ENCODE results near the gene DUSP19. TPM values are rescaled to one million over a fixed set of nuclear protein-coding genes. Genes with fewer than 3 reads are reported as not detected.

Gene DUSP19
- total and polyA plus RNA-seq, 2 of the 8 experiments (the other 6 are each of a cell fraction or from before 2014, with no cell fraction given), result 0.73 to 2.3 TPM

GRCh38 chr2:183068561-183068960 lies 10.0 kb upstream of the DUSP19 start (continued):
- no peak for TF ChIP-seq SP1 (IDR thresholded peaks at IDR 0.05; ENCODE audit: low read depth, low read length)
